ENCODE data around the gene TMIGD2.
"Not testable (repeated sequence)": the region's sequence is repeated elsewhere in the genome, so short reads cannot be mapped to it uniquely, and the experiment has no call there.

Gene TMIGD2, protein sequence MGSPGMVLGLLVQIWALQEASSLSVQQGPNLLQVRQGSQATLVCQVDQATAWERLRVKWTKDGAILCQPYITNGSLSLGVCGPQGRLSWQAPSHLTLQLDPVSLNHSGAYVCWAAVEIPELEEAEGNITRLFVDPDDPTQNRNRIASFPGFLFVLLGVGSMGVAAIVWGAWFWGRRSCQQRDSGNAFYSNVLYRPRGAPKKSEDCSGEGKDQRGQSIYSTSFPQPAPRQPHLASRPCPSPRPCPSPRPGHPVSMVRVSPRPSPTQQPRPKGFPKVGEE

DNA sequence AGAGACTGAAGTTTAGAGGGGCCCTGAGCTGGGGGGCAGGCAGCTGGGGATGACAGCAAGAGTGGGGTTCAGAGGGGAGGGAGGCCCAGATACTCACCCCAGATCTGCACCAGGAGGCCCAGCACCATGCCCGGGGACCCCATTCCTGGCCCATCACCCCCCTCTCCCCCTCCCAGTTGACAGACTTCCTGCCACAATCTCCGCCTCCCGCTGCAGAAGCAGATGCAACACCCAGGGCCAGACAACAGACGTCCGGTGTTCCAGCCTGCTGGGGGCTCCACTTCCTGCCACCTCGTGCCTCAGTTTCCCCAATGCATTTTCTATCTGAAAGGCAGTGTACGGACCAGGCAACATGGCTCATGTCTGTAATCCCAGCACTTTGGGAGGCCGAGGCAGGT lies at the start of gene TMIGD2:
Gene TMIGD2, minus strand, starts transcription at position 147 of the 398 bp plus-strand sequence. Its CDS starts 4 bp downstream, at position 143.
- DNase-seq: no peak

DNA sequence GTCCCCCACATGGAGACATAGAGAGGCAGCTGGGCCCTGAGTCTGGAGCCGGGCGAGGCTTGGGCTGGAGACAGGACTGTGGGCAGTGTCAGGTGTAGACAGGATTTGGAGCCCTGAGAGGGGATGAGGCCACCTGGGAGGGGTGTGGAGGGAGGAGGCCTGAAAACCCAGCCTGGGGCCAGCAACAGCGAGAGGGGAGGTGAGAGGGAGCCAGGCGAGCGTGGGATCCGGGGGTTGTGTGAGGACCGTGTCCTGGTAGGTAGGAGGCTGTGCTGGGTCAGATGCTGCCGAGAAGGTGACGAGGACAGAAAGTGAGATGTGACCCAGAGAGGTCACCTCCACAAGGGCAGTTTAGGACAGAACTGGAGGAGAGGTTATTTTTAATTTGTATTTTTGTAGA lies 48.5 kb upstream of the TMIGD2 start:
- DNase-seq: no peak

DNA sequence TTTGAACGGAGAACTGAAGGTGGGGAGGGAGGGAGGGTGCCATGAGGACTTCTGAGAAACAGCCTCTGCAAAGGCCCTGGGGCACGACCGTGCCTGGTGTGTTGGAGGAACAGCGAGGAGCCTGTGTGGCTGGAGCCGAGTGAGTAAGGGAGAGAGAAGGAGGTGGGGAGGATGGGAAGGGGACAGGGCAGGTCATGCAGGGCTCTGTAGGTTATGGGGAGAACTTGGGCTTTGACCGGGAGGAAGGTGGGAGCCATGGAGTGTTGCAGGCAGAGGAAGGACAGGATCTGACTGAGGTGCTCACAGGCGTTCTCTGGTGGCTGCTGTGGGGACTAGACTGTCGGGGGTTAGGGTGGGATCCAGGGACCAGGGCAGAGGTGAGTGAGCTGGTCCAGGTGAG lies 47.9 kb upstream of the TMIGD2 start:
- no peak for DNase-seq

DNA sequence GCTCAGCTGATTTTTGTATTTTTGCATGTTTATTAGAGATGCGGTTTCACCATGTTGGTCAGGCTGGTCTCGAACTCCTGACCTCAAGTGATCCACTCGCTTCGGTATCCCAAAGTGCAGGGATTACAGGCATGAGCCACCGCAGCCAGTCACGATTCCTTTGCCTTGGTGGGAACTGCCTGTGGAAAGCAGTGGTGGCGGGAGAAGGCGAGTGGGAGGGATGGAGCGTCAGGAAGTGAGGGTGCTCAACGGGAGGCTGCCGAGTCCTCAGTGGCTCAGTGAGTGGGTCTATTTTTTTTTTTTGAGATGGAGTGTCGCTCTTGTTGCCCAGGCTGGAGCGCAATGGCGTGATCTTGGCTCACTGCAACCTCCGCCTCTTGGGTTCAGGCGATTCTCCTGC lies 47.0 kb upstream of the TMIGD2 start:
- not testable (repeated sequence) for DNase-seq

DNA sequence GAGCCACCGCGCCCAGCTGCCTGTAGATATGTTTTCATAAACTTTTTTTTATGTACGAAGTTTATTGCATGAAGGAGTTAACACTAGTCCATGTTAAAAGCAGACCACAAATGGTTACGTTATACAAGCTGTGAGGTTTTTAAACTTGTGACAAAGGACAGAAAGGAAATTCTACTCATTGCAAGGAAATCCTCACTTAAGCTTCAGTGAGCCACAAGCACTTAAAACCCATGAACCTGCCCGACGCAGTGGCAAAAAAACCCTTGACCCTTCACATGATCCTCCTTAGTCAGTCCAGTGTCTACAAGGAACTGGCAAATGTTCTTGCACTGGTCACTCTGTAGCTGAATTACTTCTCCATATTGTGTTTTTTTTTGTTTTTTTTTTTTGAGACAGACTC lies 45.3 kb upstream of the TMIGD2 start:
- DNase-seq: no peak

DNA sequence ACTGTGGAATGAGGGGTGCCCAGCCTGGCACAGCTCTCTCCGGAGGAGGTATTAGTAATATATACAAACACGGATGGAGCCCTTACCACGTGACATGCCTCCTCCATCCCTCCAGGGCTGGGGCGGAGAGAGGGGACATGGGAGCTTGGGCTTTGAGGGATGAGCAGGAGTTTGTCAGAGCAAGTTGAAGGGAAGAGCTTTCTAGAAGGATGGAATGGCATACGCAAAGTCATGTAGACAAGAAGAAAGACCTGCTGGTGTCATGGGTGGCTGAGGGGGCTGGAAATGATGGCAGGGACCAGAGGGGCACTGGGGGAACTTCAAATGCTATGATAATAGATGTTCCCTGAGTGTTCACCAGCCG lies 43.8 kb upstream of the TMIGD2 start:
- DNase-seq: no peak

DNA sequence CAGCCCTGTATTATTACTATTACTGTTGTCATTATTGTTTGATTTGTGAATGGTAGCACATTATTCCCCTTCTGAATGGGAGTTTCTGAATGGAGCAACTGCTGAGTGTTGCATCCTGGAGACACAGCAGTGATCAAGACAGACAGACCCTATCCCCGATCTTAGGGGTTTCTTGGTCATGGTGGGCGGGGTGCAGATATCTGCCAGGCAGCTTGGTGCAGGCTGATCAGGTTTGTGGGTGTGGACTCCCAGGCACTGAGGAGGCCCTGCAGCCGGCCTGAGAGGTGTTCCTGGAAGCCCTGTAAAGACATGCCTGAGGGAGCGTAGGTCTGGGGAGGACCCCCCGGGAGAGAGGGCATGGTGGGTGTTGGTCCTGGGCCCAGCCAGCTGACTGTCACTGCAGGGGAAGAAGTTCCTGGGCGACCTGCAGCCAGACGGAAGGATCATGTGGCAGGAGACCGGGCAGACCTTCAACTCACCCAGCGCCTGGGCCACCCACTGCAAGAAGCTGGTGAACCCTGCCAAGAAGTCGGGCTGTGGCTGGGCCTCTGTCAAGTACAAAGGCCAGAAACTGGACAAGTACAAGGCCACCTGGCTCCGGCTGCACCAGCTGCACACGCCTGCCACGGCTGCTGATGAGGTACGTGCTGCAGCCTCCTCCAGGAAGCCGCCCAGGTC lies 43.3 kb upstream of the TMIGD2 start:
- DNase-seq: no peak

DNA sequence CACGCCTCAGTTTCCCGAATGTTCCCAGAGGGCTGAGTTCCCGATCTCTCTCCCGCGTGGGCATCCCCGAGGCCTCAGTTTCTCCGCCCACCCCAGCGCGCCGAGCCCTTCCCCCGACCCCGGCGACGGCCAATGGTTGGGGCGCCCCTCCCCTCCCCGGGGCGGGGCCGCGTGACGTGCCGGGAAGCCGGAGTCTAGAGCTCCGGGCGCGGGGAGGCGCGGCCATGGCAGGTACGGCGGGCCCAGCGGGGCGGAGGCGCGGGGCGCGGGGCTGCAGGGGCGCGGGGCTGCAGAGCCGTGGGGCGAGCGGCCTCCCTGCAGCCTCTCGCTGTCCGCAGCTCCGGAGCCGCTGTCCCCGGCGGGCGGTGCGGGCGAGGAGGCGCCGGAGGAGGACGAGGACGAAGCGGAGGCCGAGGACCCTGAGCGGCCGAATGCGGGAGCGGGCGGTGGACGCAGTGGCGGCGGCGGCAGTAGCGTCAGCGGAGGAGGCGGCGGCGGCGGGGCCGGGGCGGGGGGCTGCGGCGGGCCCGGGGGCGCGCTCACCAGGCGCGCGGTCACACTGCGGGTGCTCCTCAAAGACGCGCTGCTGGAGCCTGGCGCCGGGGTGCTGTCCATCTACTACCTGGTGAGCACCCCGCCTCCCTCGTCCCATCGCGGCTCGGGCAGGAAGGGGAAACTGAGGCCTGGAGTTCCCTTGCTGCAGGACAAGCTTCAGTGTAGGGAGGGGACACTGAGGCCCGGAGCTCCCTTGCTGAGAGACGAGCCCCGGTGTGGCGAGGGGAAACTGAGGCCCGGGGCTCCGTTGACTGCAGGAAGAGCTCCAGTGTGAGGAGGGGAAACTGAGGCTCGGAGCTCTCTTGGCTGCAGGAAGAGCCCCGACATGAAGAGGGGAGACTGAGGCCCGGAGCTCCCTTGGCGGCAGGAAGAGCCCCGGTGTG lies 41.5 kb upstream of the TMIGD2 start, which contains the start of gene MPND:
Gene MPND, plus strand, starts transcription at position 193 of the 938 bp plus-strand sequence. Its CDS starts 32 bp downstream, at position 225.
- peak; percentile 92 for DNase-seq

DNA sequence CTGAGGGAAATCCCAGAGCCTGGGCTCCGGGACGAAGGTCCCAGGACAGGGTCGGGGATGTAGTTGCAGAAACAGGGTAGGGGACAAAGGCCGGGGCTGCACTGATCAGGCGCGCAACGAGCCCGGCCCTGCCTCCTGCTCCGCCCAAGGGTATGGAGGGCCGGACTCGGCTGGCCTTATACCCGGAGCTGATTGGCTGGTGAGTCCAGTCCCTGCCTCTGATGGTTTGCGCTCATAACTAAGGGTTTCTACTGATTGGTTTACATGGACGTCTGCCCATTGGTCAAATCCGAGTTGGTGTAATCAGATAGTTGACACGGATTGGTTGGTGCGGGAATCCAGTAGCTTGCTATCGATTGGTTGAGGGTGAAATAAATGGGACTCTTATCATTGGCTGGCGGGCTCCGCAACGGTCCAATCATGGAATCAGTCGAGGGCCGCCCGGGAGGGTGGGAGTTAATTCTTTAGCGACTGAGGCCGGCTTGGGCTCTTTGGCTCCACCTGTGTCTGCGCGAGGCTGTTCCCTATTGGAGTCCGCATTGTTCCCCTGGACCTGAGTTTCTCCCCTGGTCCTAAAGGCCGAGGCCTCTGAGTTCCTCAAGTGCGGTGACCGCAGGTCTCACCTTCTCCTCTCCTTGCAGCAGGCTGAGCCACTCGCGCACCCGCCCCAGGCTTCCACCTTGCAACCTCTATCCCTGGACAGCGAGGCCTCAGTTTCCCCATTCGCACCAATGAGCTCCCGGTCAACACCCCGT lies 40.6 kb upstream of the TMIGD2 start:
- peak; percentile 97 for DNase-seq

DNA sequence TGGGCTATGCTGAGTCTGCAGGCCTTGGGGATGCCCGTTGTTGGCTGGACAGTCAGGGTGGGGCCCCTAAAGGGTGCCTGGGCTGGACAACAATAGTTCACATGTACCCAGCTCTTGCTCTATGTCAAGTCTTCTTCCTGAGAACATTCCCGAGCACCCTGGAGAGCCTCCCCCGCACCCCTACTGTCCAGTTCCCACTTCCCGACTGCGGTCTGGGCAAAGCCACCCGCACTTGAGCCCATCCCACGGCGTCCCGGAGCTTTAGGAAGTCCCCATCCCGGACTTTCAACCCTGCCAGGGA lies 40.1 kb upstream of the TMIGD2 start:
- no peak for DNase-seq

DNA sequence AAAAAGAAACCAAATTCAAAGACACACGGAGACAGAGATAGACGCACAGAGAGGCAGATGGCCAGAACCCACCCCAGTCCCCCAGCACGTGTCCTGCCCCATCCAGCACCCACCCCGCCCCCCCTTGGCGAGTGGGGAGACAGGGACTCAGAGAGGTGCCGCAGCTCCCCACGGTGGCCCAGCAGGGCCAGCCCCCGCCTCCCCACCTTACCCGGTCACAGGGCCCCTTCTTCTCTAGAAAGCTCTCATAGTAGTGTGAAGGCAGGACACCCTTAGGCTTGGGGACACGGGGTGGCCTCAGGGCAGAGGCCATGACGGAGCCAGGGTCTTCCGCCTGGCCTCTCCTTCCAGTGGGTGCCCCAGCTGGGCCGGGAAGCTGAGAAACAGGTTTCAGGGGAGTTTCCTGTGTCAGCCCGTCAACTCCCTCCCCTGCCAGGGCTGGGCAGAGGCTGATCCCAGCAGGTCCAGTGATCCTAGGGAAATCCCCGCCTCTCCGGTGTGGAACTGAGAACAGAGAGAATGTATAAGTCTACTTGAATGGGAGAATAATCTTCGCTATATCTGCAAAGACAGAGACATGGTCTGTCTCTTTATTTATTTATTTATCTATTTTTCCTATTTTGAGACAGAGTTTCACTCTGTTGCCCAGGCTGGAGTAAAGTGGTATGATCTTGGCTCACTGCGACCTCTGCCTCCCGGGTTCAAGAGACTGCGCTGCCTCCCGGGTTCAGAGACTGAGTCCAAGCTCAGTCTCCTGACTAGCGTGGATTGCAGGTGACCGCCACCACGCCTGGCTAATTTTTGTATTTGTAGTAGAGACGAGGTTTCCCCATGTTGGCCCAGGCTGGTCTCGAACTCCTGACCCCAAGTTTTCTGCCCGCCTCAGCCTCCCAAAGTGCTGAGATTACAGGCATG lies 36.5 kb upstream of the TMIGD2 start, which contains the start of gene STAP2:
Gene STAP2, minus strand, starts transcription at position 387 of the 915 bp plus-strand sequence. Its CDS starts 74 bp downstream, at position 313.
- peak; percentile 36 for DNase-seq

DNA sequence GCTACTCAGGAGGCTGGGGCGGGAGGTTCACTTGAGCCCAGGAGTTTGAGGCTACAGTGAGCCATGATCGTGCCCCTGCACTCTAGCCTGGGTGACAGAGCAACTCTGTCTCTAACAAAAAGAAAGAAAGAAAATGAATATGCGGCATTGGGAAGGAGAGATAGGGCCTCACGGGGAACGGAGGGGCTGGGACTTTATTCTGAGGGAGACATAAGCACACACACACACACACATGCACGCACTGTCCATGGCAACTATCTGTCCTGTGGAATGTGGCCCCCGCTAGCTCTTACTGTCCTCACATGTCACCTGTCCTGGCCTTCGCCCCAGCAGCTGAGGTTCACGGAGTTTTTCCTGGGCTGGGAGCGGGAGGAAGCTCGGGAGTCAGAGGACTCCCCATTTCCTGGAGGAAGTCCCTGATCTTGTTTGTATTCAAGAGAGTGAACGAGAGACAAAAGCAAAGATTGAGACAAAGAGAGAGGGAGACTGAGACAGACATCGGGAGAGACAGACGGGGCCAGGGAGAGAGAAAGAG lies 35.8 kb upstream of the TMIGD2 start:
- no peak for DNase-seq

DNA sequence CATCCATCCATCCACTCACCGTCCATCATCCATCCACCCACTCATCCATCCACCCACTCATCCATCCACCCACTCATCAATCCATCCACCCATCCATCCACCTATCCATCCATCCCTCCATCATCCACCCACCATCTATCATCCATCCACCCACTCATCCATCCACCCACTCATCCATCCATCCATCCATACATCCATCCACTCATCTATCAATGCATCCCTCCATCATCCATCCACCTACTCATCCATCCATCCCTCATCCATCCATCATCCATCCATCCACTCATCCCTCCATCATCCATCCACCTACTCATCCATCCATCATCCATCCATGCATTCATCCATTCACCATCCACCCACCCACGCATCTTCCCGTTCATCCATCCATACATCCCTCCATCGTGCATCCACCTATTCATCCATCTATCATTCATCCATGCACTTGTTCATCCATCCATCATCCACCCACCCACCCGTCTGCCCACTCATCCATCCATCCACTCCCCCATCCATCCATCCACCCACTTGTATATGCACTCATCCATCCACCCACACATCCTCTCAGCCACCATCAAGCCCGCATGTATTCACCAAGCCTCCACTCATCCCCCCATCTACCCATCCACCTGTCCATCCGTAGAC lies 32.9 kb upstream of the TMIGD2 start:
- DNase-seq: no peak

DNA sequence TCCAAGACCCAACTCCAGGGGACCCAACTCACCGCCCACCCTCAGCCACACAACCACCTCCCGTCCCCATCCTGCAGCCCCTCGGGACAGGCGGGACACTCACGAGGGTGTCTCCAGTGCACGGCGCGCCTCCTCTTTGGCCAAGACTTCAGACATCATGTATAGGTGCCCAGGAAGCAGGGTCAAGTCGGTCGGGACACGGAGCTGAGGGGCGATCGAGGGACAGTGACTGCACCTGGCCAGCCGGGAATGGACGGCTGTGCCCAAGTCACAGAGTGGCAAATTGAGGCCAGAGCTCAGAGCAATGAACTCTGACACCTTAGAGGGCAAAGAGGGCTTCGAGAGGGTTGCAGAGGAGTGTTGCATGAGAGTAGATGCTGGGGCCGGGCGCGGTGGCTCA lies 27.7 kb upstream of the TMIGD2 start:
- DNase-seq: no peak

DNA sequence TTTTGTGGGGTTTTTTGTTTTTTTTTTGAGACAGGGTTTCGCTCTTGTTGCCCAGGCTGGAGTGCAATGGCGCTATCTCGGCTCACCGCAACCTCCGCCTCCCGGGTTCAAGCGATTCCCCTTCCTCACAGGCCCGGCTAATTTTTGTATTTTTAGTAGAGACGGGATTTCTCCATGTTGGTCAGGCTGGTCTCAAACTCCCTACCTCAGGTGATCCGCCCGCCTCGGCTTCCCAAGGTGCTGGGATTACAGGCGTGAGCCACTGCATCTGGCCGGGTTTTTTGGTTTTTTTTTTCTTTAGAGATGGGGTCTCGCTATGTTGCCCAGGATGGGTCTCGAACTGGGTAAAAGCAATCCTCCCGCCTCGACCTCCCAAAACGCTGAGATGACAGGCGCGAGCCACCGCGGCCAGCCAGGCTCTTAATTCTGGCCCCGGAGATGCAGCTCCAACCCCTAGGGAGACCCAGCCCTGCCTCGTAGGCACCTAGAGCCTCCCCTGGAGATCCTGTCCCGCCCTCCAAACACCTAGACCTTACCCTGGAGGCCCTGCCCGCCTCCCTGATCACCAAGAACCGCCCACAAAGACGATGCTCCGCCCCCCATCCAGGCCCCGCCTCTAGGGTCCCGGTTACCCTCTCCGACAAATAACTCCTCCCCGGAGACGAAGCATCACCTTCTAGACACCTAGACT lies 26.9 kb upstream of the TMIGD2 start:
- DNase-seq: peak; percentile 49

DNA sequence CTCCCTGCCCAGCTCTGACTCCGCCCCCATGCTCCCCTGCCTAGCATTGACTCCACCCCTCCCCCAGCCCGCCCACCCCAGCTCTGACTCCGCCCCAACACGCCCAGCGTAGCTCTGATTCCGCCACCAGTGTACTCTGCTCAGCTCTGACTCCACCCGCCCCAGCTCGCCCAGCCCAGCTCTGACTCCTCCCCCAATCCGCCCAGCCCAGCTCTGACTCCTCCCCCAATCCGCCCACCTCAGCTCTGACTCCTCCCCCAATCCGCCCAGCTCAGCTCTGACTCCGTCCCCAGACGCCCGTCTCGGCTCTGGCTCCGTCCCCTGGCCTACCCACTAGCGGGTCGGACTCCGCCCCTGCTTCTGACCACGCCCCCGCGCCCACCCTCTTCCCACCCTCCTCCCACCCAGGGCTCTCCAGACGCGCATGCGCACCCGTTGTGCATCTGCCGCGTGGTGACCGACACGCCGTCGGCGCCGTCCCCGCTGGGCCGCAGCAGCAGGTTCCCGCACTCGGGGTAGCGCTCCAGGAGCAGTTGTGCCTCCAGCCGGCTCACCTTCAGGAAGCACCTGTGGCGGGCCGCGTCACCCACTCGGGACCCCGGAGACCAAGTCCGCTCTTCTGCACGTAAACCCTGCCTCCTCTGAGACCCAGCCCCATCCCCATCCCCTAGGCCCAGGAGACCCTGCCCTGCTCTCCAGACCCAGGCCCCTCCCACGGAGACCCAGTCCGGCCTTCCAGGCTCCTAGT lies 26.2 kb upstream of the TMIGD2 start:
- peak; percentile 95 for DNase-seq

DNA sequence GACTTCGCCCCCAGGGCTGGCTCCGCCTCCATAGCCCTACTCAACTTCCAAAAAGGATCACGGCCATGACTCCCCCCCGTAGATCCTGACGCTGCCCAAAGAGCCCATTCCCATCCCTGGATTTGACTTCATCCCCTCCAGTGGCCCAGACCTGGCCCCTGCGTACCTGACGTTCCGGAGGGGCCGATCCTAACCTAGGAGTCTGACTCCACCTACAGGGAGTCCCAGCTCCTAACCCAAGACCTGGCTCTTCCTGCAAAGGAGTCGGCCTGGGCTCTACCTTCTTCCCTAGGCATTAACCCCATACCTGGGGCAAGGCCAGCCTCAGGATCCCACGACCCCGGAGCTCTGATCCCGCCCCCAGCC lies 25.7 kb upstream of the TMIGD2 start:
- no peak for DNase-seq

DNA sequence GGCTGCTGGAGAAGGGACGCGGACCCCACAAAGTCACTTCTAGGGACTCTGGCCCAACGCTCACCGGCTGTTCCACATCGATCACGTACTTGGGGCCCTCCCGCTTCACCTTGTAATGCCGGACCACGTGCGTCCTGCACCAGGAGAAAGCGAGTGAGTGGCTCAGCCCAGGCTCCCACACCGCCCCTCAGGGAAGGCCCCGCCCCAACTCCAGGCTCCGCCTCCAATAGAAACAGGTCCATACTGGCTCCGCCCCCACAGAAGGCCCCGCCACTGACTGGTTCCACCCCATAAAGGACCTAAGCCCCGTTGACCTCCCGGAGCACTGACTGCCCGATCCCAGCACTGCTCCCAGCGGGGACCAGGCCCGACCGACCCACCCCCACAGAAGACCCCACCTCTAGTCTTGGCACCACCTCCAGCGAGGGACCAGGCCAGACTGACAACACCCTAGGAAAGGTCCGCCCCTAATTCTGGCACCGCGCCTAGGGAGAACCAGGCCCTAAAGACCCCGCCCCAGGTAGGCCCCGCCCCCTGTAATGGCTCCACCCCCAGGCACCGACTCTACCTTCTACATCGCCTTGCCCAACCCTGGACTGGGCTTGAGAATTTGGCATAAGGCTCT lies 25.2 kb upstream of the TMIGD2 start:
- DNase-seq: peak; percentile 78

DNA sequence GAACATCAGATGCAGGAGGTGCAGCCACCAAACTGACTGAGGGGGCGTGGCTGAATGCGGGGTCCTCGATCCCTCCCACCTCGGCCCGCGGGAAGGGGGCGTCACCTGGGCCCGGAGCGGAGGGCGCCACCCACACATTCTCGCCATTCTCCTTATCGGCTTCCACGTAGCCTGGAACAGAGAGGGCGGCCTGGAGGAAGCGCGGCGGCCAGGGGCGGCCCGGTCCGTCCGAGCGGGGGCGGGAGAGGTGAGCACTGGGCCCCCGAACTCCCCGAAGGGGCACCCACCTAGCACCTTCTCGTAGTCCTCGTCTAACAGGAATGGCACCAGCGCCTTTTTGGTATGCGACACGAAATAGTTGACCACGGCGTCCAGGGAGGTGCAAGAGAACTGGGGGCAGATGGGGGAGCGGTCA lies 24.7 kb upstream of the TMIGD2 start:
- DNase-seq: no peak

Measured in RPMI8226 (cell line).